RWPE2 (cell line): ENCODE data around the gene SLC48A1.

ENCODE experiments used
- ATAC-seq: fragments of 200-7000 bp; cut with Tn5 transposase; 3 replicates; pipeline ENCODE4 v1.9.1; 2021; ENCODE audit warnings: low read depth
- DNase-seq: peaks from one replicate; pipeline ENCODE4 v3.0.0-alpha.2; 2020; ENCODE audit warnings: low spot score
- H3K27ac ChIP-seq: fragments of 450-650 bp; 2 replicates; pipeline ENCODE4 v1.5.1; 2017; ENCODE audit warnings: mild to moderate bottlenecking; ENCODE audit not compliant: poor library complexity, severe bottlenecking
- H3K27me3 ChIP-seq: fragments of 250-450 bp; sonication (Bioruptor Pico); 2 replicates; pipeline ENCODE4 v1.5.1; 2021; ENCODE audit warnings: mild to moderate bottlenecking, moderate library complexity; ENCODE audit not compliant: insufficient read depth, poor library complexity, severe bottlenecking
- H3K36me3 ChIP-seq: fragments of 250-450 bp; sonication (Bioruptor Pico); 2 replicates; pipeline ENCODE4 v1.5.1; 2020; ENCODE audit warnings: low read depth, mild to moderate bottlenecking, moderate library complexity
- H3K4me1 ChIP-seq: fragments of 250-450 bp; sonication (Bioruptor Pico); 2 replicates; pipeline ENCODE4 v1.5.1; 2021; ENCODE audit warnings: mild to moderate bottlenecking, moderate library complexity; ENCODE audit not compliant: insufficient read depth, poor library complexity, severe bottlenecking
- H3K4me3 ChIP-seq: fragments of 250-450 bp; sonication (Bioruptor Pico); 2 replicates; pipeline ENCODE4 v1.5.1; 2021; ENCODE audit warnings: mild to moderate bottlenecking, moderate library complexity; ENCODE audit not compliant: severe bottlenecking
- H3K9me3 ChIP-seq: fragments of 250-450 bp; sonication (Bioruptor Pico); 2 replicates; pipeline ENCODE4 v1.5.1; 2021; ENCODE audit warnings: mild to moderate bottlenecking, moderate library complexity; ENCODE audit not compliant: severe bottlenecking
- TF ChIP-seq, protein P1 (sequence below): fragments of 450-650 bp; IDR thresholded peaks from one replicate; pipeline ENCODE4 v1.5.1; 2017; ENCODE audit warnings: mild to moderate bottlenecking, moderate library complexity; ENCODE audit not compliant: poor library complexity, severe bottlenecking

Gene SLC48A1

DNA sequence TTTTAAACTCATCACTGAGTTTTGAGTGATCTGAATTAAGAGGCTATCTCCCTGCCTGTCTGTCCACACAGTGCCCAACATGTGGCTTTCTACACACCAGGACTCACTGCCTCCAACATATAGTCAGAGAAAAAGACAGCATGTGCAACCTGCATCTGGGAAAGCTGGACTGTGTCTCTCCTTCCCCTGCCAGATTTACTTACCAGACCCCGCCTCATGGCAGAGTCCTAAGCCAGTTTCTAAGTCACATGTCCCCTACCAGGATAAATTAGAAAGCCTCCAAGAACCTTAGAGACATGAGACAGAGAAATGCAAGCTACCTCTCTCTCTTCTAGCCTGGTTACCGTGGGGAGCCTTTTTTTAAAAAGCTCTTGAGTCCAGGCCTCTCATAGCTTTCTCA lies 49.4 kb downstream of the SLC48A1 start:
- peaks cover 42% of the 10 kb centered on the region for H3K4me1 ChIP-seq

DNA sequence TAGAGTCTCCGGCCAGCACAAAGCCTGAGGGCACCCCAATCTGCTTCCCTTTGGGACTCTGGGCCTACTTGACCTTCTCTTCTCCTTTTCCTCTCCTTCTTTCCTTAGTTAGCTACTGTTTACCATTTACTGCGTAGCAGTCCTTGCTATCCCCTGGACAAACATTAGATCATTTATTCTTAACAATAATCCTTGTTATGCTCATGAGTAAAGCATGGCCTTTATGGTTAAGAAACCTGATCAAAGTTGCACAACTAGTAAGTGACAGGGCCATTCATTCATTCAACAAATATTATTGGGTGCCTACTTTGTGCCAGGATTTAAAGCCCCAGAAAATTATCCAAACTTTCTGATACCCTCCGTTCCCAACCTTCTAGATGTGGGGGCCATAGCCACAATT lies 49.8 kb downstream of the SLC48A1 start:
- Histone ChIP-seq H3K4me1 (peaks cover 42% of the 10 kb centered on the region), H3K27me3 (no peaks in the 10 kb centered on the region), H3K27ac (peak overlapping the region; percentile 95), H3K36me3 (peaks cover 8% of the 10 kb centered on the region; the same call in 1 of the 2 replicates), H3K9me3 (no peaks in the 10 kb centered on the region), H3K4me3 (no peak overlapping the region)
- TF ChIP-seq, protein P1, sequence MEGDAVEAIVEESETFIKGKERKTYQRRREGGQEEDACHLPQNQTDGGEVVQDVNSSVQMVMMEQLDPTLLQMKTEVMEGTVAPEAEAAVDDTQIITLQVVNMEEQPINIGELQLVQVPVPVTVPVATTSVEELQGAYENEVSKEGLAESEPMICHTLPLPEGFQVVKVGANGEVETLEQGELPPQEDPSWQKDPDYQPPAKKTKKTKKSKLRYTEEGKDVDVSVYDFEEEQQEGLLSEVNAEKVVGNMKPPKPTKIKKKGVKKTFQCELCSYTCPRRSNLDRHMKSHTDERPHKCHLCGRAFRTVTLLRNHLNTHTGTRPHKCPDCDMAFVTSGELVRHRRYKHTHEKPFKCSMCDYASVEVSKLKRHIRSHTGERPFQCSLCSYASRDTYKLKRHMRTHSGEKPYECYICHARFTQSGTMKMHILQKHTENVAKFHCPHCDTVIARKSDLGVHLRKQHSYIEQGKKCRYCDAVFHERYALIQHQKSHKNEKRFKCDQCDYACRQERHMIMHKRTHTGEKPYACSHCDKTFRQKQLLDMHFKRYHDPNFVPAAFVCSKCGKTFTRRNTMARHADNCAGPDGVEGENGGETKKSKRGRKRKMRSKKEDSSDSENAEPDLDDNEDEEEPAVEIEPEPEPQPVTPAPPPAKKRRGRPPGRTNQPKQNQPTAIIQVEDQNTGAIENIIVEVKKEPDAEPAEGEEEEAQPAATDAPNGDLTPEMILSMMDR: no peak
- ATAC-seq (no peak), DNase-seq (no peak)

More for the DNA sequence above, 49.4 kb downstream of the SLC48A1 start:
- TF ChIP-seq, protein P1: no peak
- Histone ChIP-seq H3K9me3 (no peaks in the 10 kb centered on the region), H3K4me3 (no peak overlapping the region), H3K27me3 (no peaks in the 10 kb centered on the region), H3K27ac (peak overlapping the region; percentile 95), H3K36me3 (peaks cover 12% of the 10 kb centered on the region; the same call in 1 of the 2 replicates)
- DNase-seq (no peak), ATAC-seq (no peak)

DNA sequence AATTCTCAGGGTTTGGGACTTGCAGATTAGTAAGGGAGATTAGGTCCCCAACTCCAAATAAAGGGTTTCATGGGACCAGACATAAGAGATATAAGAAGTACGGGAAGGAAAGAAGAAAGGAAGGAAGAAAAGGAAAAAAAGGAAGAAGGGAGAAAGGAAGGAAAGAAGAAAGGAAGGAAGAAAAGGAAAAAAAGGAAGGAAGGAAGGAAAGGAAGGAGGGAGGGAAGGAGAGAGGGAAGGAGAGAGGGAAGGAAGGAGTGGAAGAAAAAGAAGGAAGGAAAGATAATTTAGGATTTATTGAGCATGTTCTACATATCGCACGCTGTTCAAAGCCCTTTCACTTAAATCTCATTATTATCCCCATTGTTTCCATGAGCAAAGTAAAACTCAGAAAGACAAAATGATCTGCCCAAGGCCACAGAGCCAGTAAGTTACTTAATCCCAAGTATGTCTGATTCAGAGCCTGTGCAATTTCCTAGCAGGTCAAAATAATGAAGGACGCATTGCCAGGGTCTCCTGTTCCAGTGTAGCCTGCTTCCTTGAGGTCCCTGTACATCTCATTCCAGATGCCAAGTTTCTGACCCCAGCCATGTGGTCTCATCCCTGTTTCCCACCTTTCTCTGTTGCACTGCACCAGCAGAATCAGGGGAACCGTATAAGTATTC lies 50.5 kb downstream of the SLC48A1 start:
- TF ChIP-seq, protein P1: no peak
- Histone ChIP-seq H3K4me1 (peaks cover 42% of the 10 kb centered on the region), H3K27me3 (no peaks in the 10 kb centered on the region), H3K27ac (peak overlapping the region; percentile 95), H3K4me3 (no peak overlapping the region), H3K36me3 (peaks cover under 1% of the 10 kb centered on the region; the same call in 1 of the 2 replicates), H3K9me3 (no peaks in the 10 kb centered on the region)
- DNase-seq (no peak), ATAC-seq (no peak)

DNA sequence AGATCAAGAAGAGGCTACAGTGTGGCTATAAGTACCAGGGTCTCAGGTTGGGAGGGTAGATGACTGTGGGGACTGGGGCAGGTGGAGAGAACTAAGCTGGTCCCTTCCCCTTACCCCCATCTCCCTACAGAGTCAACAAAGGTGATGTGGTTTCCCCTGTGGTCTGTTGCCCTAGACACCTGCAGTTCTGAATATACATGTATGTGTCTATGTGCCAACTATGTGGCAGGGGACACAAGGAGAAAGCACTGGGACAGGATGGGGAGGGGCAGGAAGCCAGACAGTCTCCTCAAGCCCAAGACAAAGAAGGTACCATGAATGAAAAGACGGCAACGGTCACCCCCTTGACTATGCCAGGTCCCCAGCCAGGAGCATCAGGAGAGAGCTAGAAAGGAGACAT lies 51.2 kb downstream of the SLC48A1 start:
- TF ChIP-seq, protein P1: no peak
- Histone ChIP-seq H3K4me1 (peaks cover 45% of the 10 kb centered on the region), H3K27me3 (no peaks in the 10 kb centered on the region), H3K4me3 (no peak overlapping the region), H3K36me3 (no peaks in the 10 kb centered on the region), H3K27ac (peak overlapping the region; percentile 95), H3K9me3 (no peaks in the 10 kb centered on the region)
- DNase-seq (no peak), ATAC-seq (no peak)

DNA sequence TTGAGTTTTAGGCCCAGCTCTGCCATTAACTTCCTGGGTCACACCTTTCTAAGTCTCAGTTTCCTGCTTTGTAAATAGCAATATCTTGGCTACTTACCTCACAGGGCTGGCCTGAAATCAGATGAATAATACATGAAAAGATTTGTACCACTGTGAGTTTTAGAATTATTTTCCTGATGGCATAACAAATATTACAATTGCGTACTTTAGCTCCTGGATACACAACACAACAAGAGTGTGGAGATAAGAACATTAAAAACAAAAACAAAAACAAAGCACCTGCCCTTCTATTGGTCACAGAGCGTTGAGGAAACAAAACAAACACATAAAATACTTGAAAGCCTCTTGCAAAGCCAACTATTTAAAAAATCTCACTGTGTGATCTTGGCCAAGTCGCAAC lies 51.6 kb downstream of the SLC48A1 start:
- Histone ChIP-seq H3K27ac (peak overlapping the region; percentile 95), H3K27me3 (no peaks in the 10 kb centered on the region), H3K4me3 (no peak overlapping the region), H3K4me1 (peaks cover 49% of the 10 kb centered on the region), H3K36me3 (no peaks in the 10 kb centered on the region), H3K9me3 (no peaks in the 10 kb centered on the region)
- TF ChIP-seq, protein P1: no peak
- DNase-seq: no peak
- no peak for ATAC-seq
